Vagina (tissue), 2 donors: ENCODE data around the gene RASGEF1C.

ENCODE experiments used
- POLR2A ChIP-seq, 2 donors: fragments of 450-650 bp; IDR thresholded peaks; one replicate each; pipeline ENCODE4 v1.6.1; 2017; ENCODE audit warnings: antibody characterized with exemption in 2 of 2, mild to moderate bottlenecking in 2 of 2, moderate library complexity in 2 of 2
- POLR2AphosphoS5 ChIP-seq, 2 donors: sonication (generic); formaldehyde crosslinking; IDR thresholded peaks; one replicate each; pipeline ENCODE4 v1.9.0; 2017; ENCODE audit warnings: antibody characterized with exemption in 2 of 2, mild to moderate bottlenecking in 2 of 2, low read depth in 1 of 2; ENCODE audit not compliant: insufficient read depth in 1 of 2
- TF ChIP-seq, protein P1 (sequence below), 3 experiments: fragments of 450-650 bp in 2 of 3; fragments of 200-600 bp in 1 of 3; sonication (generic) in 1 of 3; IDR thresholded peaks; one replicate each; pipeline ENCODE4 v1.5.1; 2017 to 2019; ENCODE audit warnings: antibody characterized with exemption in 3 of 3, mild to moderate bottlenecking in 2 of 3, moderate library complexity in 2 of 3

DNA sequence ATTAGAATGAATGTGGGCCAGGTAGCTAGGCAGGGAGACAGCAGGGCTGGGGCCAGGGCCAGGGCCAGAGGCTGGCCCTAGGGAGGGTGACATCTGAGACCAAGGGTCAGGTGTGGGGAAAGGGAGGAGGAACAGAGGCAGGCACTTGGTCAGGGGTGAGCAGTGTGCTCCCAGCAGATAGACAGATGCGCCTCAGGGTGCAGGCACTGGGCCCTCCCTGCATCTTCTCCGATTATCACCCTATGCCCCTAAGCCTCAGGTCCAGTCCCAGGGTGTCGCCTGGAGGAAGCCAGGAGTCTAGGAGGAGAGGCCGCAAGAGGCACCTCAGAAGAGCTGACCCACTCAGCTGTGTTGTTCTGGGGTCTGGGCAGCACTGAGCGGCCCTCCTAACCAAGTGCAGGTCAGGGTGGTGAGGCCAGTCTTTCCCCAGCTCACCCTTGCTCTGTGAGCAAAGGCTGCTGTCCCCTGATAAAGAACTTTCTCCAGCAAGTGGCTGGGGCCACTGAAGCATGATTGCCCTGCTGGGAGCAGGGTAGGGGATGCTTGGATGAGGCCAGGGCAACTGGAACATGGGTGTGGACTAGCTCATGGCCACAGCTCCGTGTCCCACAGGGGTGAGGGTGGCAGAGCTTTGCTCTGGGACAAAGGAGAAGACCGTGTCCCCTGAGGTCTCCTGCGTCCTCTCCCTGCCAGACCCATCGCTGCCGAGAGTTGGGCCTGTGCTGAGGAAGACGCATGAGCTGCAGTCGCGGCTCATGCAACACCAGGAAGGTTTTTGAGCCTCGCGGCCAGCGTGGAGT is 2.1 kb upstream of the RASGEF1C start:
- no peak for TF ChIP-seq POLR2A (IDR thresholded peaks at IDR 0.05)
- TF ChIP-seq, protein P1, sequence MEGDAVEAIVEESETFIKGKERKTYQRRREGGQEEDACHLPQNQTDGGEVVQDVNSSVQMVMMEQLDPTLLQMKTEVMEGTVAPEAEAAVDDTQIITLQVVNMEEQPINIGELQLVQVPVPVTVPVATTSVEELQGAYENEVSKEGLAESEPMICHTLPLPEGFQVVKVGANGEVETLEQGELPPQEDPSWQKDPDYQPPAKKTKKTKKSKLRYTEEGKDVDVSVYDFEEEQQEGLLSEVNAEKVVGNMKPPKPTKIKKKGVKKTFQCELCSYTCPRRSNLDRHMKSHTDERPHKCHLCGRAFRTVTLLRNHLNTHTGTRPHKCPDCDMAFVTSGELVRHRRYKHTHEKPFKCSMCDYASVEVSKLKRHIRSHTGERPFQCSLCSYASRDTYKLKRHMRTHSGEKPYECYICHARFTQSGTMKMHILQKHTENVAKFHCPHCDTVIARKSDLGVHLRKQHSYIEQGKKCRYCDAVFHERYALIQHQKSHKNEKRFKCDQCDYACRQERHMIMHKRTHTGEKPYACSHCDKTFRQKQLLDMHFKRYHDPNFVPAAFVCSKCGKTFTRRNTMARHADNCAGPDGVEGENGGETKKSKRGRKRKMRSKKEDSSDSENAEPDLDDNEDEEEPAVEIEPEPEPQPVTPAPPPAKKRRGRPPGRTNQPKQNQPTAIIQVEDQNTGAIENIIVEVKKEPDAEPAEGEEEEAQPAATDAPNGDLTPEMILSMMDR (IDR thresholded peaks at IDR 0.05) = no peak
- TF ChIP-seq POLR2AphosphoS5 (IDR thresholded peaks at IDR 0.05; ENCODE audit: insufficient read depth in 1 of 2, low read depth in 1 of 2) = no peak
